NCI-H1930 (cell line): ENCODE measurements around the gene HCLS1.
"Not testable (repeated sequence)": the region's sequence is repeated elsewhere in the genome, so short reads cannot be mapped to it uniquely, and the experiment has no call there.

Experiments used
- DNase-seq, 2 experiments: peaks; one replicate each; lab custom pipeline; 2025; lab: John Stamatoyannopoulos, UW

HCLS1 gene

DNA sequence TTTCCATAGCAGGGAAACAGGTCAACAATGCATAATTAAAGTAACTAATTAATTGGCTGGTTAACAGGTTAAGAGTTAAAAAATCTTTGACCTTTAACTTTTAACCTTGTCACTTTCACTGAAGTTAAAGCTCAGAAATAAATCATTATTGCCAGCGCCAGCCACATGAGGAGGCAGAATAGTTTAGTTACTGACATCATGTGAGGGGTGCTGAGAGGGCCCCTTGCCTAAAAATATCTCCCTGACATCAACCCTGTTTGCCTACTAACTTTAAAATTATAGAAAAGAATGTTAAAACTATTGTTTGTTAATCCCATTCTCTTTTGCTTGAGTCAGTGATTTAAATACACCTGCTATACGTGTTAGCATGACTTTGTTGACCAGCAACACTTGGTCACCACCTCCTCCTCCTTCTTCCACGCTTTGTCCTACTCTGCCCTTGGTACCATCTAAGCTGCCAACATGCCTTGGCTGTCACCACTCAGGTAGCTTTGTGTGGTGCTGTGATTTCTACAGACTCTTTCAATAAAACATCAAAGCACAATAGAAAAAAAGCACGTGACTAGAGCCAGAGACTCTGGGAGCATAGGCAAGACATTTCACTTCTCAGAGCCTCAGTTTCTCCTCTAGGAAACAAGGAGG lies 64.8 kb downstream of the HCLS1 start:
- DNase-seq, result no peak

DNA sequence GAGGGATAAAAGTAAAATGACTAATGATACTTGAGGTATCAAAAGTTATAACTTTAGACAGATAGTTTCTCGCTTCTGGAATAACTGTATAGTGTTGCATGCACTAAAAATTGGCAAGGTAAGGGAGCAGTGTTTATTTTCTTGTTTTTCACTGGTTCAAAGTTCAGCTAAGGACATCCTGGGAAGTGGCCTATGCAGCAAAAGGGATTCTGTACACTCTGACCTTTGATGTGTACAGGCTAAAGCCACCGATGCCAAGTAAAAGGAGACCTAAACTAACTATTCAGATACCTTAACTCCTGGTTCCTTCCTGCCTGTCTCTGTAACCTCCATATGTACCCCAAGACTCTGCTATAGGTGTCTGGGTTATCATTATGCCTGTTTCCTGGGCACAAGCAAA lies 65.9 kb downstream of the HCLS1 start:
- DNase-seq, result no peak

GRCh38 chr3:121593806-121594205 lies 66.9 kb downstream of the HCLS1 start:
- DNase-seq, result not testable (repeated sequence)

GRCh38 chr3:121592856-121593702 lies 67.6 kb downstream of the HCLS1 start, which contains the start of gene FBXO40:
FBXO40 (plus strand) TSS chr3:121593379; CDS start chr3:121620576, 27,197 bp downstream.
- DNase-seq, result peak in 1 of 2 experiments; percentile 17

- no peak for DNase-seq
These were observed 76.3 kb downstream of the HCLS1 start for GRCh38 chr3:121584418-121584817.

DNA sequence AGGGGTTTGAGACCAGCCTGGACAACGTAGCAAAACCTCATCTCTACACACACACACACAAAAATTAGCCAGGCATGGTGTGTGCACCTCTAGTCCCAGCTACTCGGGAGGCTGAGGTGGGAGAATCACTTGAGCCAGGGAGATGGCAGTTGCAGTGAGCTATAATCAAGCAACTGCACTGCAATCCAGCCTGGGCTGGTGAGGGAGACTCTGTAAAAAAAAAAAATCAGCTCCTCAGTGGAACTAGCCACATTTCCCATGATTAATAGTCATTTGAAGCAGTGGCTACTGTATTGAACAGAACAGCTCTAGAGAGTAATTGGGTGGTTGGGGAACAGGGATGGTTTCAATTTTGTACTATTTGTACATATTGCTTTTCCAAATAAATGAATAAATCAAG lies 79.0 kb downstream of the HCLS1 start:
- no peak for DNase-seq
